Caco-2 (cell line): Measurements from ENCODE around the gene EPO. TPM values are rescaled to one million over a fixed set of nuclear protein-coding genes. Genes with fewer than 3 reads are reported as not detected.

Experiments used
- BruUV-seq: library from RNA; stranded (reverse); fragments of 400-500 nt; replicated peaks from 2 replicates; lab custom pipeline; 2021; lab: Mats Ljungman, UMichigan
- CTCF ChIA-PET: fragments of 300-600 bp; sonication (Branson Sonifier 250); formaldehyde crosslinking; loops from one replicate; lab custom pipeline; 2022; ENCODE audit warnings: antibody characterized with exemption; lab: Charles Lee
- POLR2A ChIA-PET: fragments of 300-600 bp; sonication (Branson Sonifier 250); formaldehyde crosslinking; loops from one replicate; lab custom pipeline; 2022; ENCODE audit warnings: antibody characterized with exemption; lab: Charles Lee
- DNase-seq, 2 experiments: peaks; one replicate each; pipeline versions ENCODE4 v3.0.0 to v3.0.0-alpha.2; 2020 to 2022
- H3K27me3 ChIP-seq: replicated peaks from 2 replicates; pipeline ENCODE4 v1.6.0; 2011; ENCODE audit warnings: low read length; ENCODE audit not compliant: control insufficient read depth, insufficient read depth
- H3K36me3 ChIP-seq: 2 replicates; pipeline ENCODE4 v1.5.1; 2011; ENCODE audit warnings: low read length; ENCODE audit not compliant: control insufficient read depth, insufficient read depth
- H3K4me1 ChIP-seq: fragments of 250-450 bp; sonication (Bioruptor Pico); 2 replicates; pipeline ENCODE4 v1.5.1; 2020; ENCODE audit warnings: mild to moderate bottlenecking
- H3K4me3 ChIP-seq: 2 replicates; pipeline ENCODE4 v1.5.1; 2011; ENCODE audit warnings: low read depth, mild to moderate bottlenecking, control low read depth, low read length
- H3K9me3 ChIP-seq: fragments of 250-450 bp; sonication (Bioruptor Pico); 2 replicates; pipeline ENCODE4 v1.5.1; 2020; ENCODE audit warnings: mild to moderate bottlenecking, moderate library complexity
- H3K27ac Mint-ChIP-seq: one replicate; pipeline ENCODE4 v1.8.0; 2022; ENCODE audit warnings: mixed read lengths; ENCODE audit not compliant: unreplicated experiment
- H3K27me3 Mint-ChIP-seq: one replicate; pipeline ENCODE4 v1.8.0; 2022; ENCODE audit warnings: mixed read lengths; ENCODE audit not compliant: insufficient read depth, unreplicated experiment
- H3K36me3 Mint-ChIP-seq: one replicate; pipeline ENCODE4 v1.8.0; 2022; ENCODE audit warnings: mild to moderate bottlenecking, mixed read lengths; ENCODE audit not compliant: insufficient read depth, unreplicated experiment
- H3K4me1 Mint-ChIP-seq: one replicate; pipeline ENCODE4 v1.8.0; 2022; ENCODE audit warnings: low read depth, mixed read lengths; ENCODE audit not compliant: unreplicated experiment
- H3K4me3 Mint-ChIP-seq: one replicate; pipeline ENCODE4 v1.8.0; 2022; ENCODE audit warnings: mild to moderate bottlenecking, moderate library complexity, mixed read lengths; ENCODE audit not compliant: unreplicated experiment
- H3K9me3 Mint-ChIP-seq: one replicate; pipeline ENCODE4 v1.8.0; 2022; ENCODE audit warnings: mixed read lengths; ENCODE audit not compliant: unreplicated experiment
- CTCF ChIP-seq, 2 experiments: fragments of 200-600 bp in 1 of 2; IDR thresholded peaks; 1 replicate in 1 of 2; 2 replicates in 1 of 2; pipeline versions ENCODE4 v1.5.1 to v1.8.0; 2011 to 2022; ENCODE audit warnings: antibody characterized with exemption in 1 of 2, control low read depth in 1 of 2, inconsistent platforms in 1 of 2, low read depth in 1 of 2, low read length in 1 of 2, mild to moderate bottlenecking in 1 of 2, moderate library complexity in 1 of 2; ENCODE audit not compliant: insufficient read depth in 1 of 2, severe bottlenecking in 1 of 2, unreplicated experiment in 1 of 2
- intact Hi-C: fragments of 100-400 bp; cut with micrococcal nuclease; formaldehyde crosslinking; loops from one replicate; pipeline ENCODE4 v1.10.0; 2022; ENCODE audit not compliant: unreplicated experiment
- total RNA-seq: library from RNA; stranded (reverse); gene quantifications from 2 replicates; pipeline ENCODE4 v1.2.3, GENCODE V29; 2022

Gene EPO
- total RNA-seq, 1 experiment from 2014 or later: 1.1 TPM

GRCh38 chr7:100675581-100676350 lies 44.5 kb upstream of the EPO start:
- H3K4me1 Mint-ChIP-seq: peaks cover 6% of the 10 kb centered on the region
- no TSS peak for BruUV-seq
- Histone ChIP-seq H3K9me3 (no peaks in the 10 kb centered on the region), H3K36me3 (peaks cover 11% of the 10 kb centered on the region), H3K4me3 (peak overlapping the region; percentile 100), H3K4me1 (no peaks in the 10 kb centered on the region; the same call in 1 of the 2 replicates), H3K27me3 (no peaks in the 10 kb centered on the region)
- H3K27me3 Mint-ChIP-seq: no peaks in the 10 kb centered on the region
- peak overlapping the region; percentile 42 for H3K27ac Mint-ChIP-seq
- no peak for TF ChIP-seq CTCF (IDR thresholded peaks at IDR 0.05; ENCODE audit: insufficient read depth in 1 of 2, low read depth in 1 of 2, low read length in 1 of 2, severe bottlenecking in 1 of 2, unreplicated experiment in 1 of 2)
- ChIA-PET CTCF (interaction anchor here (1.6 kb wide), 1 partner anchor 30 kb away, joined by 4 read pairs; the partner anchor contains the start of gene POP7), POLR2A (no interaction called here)
- H3K4me3 Mint-ChIP-seq: peak overlapping the region; percentile 64
- no peaks in the 10 kb centered on the region for H3K9me3 Mint-ChIP-seq
- H3K36me3 Mint-ChIP-seq: peaks cover 58% of the 10 kb centered on the region
- intact Hi-C loops: no loop called here
- no peak for DNase-seq

GRCh38 chr7:100676501-100677306 lies 43.6 kb upstream of the EPO start:
- intact Hi-C loops: no loop called here
- ChIA-PET CTCF (interaction anchor here (0.9 to 1.1 kb wide), 2 partner anchors 47 to 48 kb away, joined by 3 to 4 read pairs; no protein-coding TSS in a partner anchor), POLR2A (no interaction called here)
- no peak for DNase-seq
- no peak for TF ChIP-seq CTCF (IDR thresholded peaks at IDR 0.05; ENCODE audit: insufficient read depth in 1 of 2, low read depth in 1 of 2, low read length in 1 of 2, severe bottlenecking in 1 of 2, unreplicated experiment in 1 of 2)
- Mint-ChIP-seq H3K4me1 (peaks cover 6% of the 10 kb centered on the region), H3K27me3 (no peaks in the 10 kb centered on the region), H3K4me3 (peak overlapping the region; percentile 64), H3K36me3 (peaks cover 64% of the 10 kb centered on the region), H3K9me3 (no peaks in the 10 kb centered on the region), H3K27ac (peak overlapping the region; percentile 42)
- no peak overlapping the region for H3K4me3 ChIP-seq
- H3K27me3 ChIP-seq: no peaks in the 10 kb centered on the region
- no TSS peak for BruUV-seq
- H3K9me3 ChIP-seq: no peaks in the 10 kb centered on the region
- peaks cover 11% of the 10 kb centered on the region for H3K36me3 ChIP-seq
- H3K4me1 ChIP-seq: no peaks in the 10 kb centered on the region; the same call in 1 of the 2 replicates
